ENCODE measurements around the gene RNU1-3.
"Not testable (repeated sequence)": the region's sequence is repeated elsewhere in the genome, so short reads cannot be mapped to it uniquely, and the experiment has no call there.

Gene RNU1-3

GRCh38 chr1:16666502-16667413, at the start of gene RNU1-3:
TSS of gene RNU1-3 (minus strand) at chr1:16666948.
- not testable (repeated sequence) for H3K9me3 ChIP-seq (ENCODE audit: control insufficient read depth, insufficient read depth, low read length); H3K9ac ChIP-seq (ENCODE audit: low read depth, low read length); H3K4me1 ChIP-seq (ENCODE audit: insufficient read depth, low read length); H3K36me3 ChIP-seq (ENCODE audit: insufficient read depth, low read length)

DNA sequence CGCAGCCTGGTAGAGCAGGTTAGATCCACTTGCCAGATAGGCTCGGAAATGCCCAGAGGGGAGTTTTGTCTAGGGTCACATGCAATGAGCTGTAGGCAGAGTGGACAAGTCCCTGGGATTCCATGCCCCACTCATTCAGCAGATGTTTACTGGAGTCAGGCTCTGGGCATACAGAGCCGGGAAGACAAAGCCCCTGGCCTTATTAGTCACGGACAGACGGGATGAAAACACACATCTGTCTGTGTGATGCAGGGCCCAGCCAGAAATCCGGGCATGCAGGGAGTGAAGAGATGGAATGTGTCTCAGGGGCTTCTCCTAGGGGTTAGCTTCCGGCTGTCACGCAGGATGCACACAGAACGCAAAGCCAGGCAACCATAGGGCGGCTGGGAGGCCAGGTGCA, 46.7 kb upstream of the RNU1-3 start:
- not testable (repeated sequence) for H3K9me3 ChIP-seq (ENCODE audit: control insufficient read depth, insufficient read depth, low read length); H3K4me1 ChIP-seq (ENCODE audit: insufficient read depth, low read length); H3K36me3 ChIP-seq (ENCODE audit: insufficient read depth, low read length)

GRCh38 chr1:16712984-16713383, 46.2 kb upstream of the RNU1-3 start:
- not testable (repeated sequence) for H3K4me1 ChIP-seq (ENCODE audit: insufficient read depth, low read length); H3K9me3 ChIP-seq (ENCODE audit: control insufficient read depth, insufficient read depth, low read length); H3K36me3 ChIP-seq (ENCODE audit: insufficient read depth, low read length); H3K9ac ChIP-seq (ENCODE audit: low read depth, low read length)

More for the DNA sequence above, 46.7 kb upstream of the RNU1-3 start:
- H3K9ac ChIP-seq (ENCODE audit: low read depth, low read length) = not testable (repeated sequence)

GRCh38 chr1:16712582-16712981, 45.8 kb upstream of the RNU1-3 start:
- not testable (repeated sequence) for H3K9me3 ChIP-seq (ENCODE audit: control insufficient read depth, insufficient read depth, low read length); H3K36me3 ChIP-seq (ENCODE audit: insufficient read depth, low read length); H3K9ac ChIP-seq (ENCODE audit: low read depth, low read length); H3K4me1 ChIP-seq (ENCODE audit: insufficient read depth, low read length)

GRCh38 chr1:16712131-16712530, 45.4 kb upstream of the RNU1-3 start:
- H3K4me1 ChIP-seq (ENCODE audit: insufficient read depth, low read length); H3K9ac ChIP-seq (ENCODE audit: low read depth, low read length); H3K36me3 ChIP-seq (ENCODE audit: insufficient read depth, low read length); H3K9me3 ChIP-seq (ENCODE audit: control insufficient read depth, insufficient read depth, low read length): not testable (repeated sequence)

GRCh38 chr1:16710618-16711017, 43.9 kb upstream of the RNU1-3 start:
- H3K36me3 ChIP-seq (ENCODE audit: insufficient read depth, low read length); H3K4me1 ChIP-seq (ENCODE audit: insufficient read depth, low read length); H3K9me3 ChIP-seq (ENCODE audit: control insufficient read depth, insufficient read depth, low read length); H3K9ac ChIP-seq (ENCODE audit: low read depth, low read length): not testable (repeated sequence)

DNA sequence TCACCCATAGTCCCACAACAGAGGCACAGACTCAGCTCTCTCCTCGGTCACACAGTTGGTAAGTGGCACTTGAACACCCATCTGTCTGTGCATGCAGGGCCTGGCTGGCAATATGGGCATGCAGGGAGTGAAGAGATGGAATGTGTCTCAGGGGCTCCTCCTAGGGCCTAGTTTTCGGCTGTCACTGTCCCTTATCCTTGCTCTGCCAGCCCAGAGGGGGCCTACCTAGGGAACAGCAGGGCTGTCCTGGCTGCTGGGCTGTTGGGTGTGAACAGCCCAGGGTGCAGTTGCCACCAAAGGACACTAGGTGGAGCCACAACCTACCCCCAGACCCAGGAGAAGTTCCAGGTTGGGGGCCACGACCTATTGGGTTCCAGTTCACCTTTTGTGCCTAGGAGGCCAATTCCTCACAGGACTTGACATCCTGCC, 42.9 kb upstream of the RNU1-3 start:
- H3K4me1 ChIP-seq (ENCODE audit: insufficient read depth, low read length); H3K9me3 ChIP-seq (ENCODE audit: control insufficient read depth, insufficient read depth, low read length); H3K9ac ChIP-seq (ENCODE audit: low read depth, low read length); H3K36me3 ChIP-seq (ENCODE audit: insufficient read depth, low read length): not testable (repeated sequence)

DNA sequence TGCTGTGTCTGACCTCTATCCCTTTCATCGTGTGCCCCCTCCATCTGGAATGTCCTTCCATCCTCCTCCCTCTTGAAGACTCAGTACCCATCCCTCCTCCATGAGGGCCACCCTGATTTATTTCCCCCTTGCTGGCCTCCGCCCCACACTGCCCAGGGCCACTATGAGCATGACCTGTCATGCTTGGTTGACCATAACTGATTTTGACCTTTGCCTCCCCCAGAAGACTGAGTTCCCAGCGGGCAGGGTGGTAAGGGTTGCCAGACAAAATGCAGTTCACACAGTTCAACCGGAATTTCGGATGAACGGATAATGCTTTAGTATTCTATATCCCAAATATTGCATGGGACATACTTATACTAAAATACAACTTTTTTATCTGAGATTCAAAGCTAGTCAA, 42.0 kb upstream of the RNU1-3 start:
- H3K36me3 ChIP-seq (ENCODE audit: insufficient read depth, low read length); H3K9me3 ChIP-seq (ENCODE audit: control insufficient read depth, insufficient read depth, low read length); H3K4me1 ChIP-seq (ENCODE audit: insufficient read depth, low read length); H3K9ac ChIP-seq (ENCODE audit: low read depth, low read length): not testable (repeated sequence)

- H3K4me1 ChIP-seq (ENCODE audit: insufficient read depth, low read length); H3K36me3 ChIP-seq (ENCODE audit: insufficient read depth, low read length); H3K9me3 ChIP-seq (ENCODE audit: control insufficient read depth, insufficient read depth, low read length): not testable (repeated sequence)
- peak overlapping the region; percentile 44 for H3K9ac ChIP-seq (ENCODE audit: low read depth, low read length)
These were observed 40.7 kb upstream of the RNU1-3 start for GRCh38 chr1:16707130-16708093.

DNA sequence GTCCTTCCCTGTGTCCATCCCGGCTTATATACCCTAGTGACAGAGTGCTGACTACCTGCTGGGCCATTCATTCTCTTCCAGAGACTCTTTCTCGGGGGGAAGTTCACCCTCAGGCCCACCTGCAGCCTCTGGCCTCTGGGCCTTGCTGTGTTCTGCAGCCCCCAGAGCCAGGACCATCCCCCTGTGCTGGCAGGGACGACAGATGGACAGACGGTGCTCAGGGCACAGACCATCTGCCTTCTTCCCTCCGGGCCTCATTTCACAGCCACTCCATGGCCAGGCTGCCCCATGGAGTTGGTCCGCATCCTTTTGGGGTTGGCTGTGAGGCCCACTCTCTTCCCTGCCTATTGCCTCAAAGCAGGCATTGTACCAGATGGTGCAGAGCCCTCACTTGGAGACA, 39.6 kb upstream of the RNU1-3 start:
- H3K4me1 ChIP-seq (ENCODE audit: insufficient read depth, low read length); H3K9ac ChIP-seq (ENCODE audit: low read depth, low read length); H3K9me3 ChIP-seq (ENCODE audit: control insufficient read depth, insufficient read depth, low read length); H3K36me3 ChIP-seq (ENCODE audit: insufficient read depth, low read length): not testable (repeated sequence)

DNA sequence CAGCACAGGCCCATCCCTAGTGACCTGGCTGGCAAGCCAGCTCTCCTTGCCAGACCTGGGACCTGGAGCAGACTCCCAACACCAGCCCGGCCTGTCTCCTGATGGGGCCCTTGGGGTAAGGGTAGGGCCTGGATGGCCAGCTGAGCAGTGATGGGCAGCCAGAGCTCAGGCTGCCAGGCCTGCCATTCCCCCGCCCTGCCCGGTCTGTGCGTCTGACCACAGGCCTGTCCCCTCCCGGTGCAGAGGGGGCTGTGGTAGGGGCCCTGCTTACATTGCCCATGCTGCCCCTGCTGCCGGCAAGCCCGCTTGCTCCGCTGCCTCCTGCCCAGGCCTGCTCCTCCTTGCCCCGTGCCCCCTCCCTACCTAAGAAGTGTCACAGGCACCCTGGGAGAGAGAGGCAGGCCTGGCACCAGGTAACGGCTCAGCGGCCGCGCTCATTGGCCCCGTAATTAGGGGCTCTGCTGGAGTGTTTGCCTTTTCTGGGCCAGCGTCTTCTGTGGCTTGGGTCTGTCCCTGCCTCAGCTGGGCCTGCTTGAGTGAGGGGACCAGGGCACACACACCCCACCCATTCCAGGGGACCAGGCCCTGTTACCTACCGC, 37.9 kb upstream of the RNU1-3 start:
- H3K4me1 ChIP-seq (ENCODE audit: insufficient read depth, low read length); H3K9me3 ChIP-seq (ENCODE audit: control insufficient read depth, insufficient read depth, low read length): not testable (repeated sequence)

DNA sequence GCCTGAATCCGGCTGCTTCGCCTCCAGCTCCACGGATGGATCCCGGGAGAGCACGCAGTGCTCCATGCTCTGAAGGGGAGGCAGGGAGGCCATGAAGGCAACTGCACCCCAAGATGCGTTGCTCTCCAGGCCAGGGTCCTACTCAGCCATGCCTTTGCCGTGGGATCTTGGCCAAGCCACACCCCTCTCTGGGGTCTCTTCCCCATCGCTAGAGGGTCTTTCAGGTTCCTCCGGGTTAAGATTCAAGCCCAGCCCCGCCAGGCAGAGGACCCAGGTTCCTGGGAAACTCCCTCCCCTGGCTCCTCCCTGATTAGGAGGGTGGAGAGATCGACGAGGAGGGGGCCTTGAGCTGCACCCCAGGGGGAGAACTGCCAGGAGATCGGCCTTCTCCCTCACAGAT, 37.3 kb upstream of the RNU1-3 start:
- not testable (repeated sequence) for H3K36me3 ChIP-seq (ENCODE audit: insufficient read depth, low read length); H3K9me3 ChIP-seq (ENCODE audit: control insufficient read depth, insufficient read depth, low read length); H3K4me1 ChIP-seq (ENCODE audit: insufficient read depth, low read length); H3K9ac ChIP-seq (ENCODE audit: low read depth, low read length)

More for the DNA sequence above, 37.9 kb upstream of the RNU1-3 start:
- H3K36me3 ChIP-seq (ENCODE audit: insufficient read depth, low read length); H3K9ac ChIP-seq (ENCODE audit: low read depth, low read length): not testable (repeated sequence)

- not testable (repeated sequence) for H3K9ac ChIP-seq (ENCODE audit: low read depth, low read length); H3K9me3 ChIP-seq (ENCODE audit: control insufficient read depth, insufficient read depth, low read length); H3K4me1 ChIP-seq (ENCODE audit: insufficient read depth, low read length); H3K36me3 ChIP-seq (ENCODE audit: insufficient read depth, low read length)
These were observed 36.9 kb upstream of the RNU1-3 start for GRCh38 chr1:16703602-16704001.

- not testable (repeated sequence) for H3K36me3 ChIP-seq (ENCODE audit: insufficient read depth, low read length); H3K4me1 ChIP-seq (ENCODE audit: insufficient read depth, low read length); H3K9ac ChIP-seq (ENCODE audit: low read depth, low read length); H3K9me3 ChIP-seq (ENCODE audit: control insufficient read depth, insufficient read depth, low read length)
These were observed 36.4 kb upstream of the RNU1-3 start for GRCh38 chr1:16703141-16703540.
